GM21526 (cell line): ENCODE data around the gene ZNF471.

ENCODE experiments used
- ATAC-seq: cut with Tn5 transposase; IDR thresholded peaks from one replicate; pipeline ENCODE4 v1.9.1; 2021; ENCODE audit warnings: moderate library complexity; ENCODE audit not compliant: unreplicated experiment, low FRiP score

Gene ZNF471

GRCh38 chr19:56572589-56572988 lies 64.9 kb downstream of the ZNF471 start:
- no peak for ATAC-seq

GRCh38 chr19:56573914-56574313 lies 66.3 kb downstream of the ZNF471 start:
- no peak for ATAC-seq

- ATAC-seq: no peak
Observed at GRCh38 chr19:56577719-56578602, 70.3 kb downstream of the ZNF471 start.
